Heart right ventricle (tissue), 16 donors: ENCODE data around the gene PUM1. TPM values are rescaled to one million over a fixed set of nuclear protein-coding genes. Genes with fewer than 3 reads are reported as not detected.

ENCODE experiments used
- ATAC-seq, 8 donors: fragments of 200-7000 bp; cut with Tn5 transposase; one replicate each; pipeline ENCODE4 v1.9.1; 2020; ENCODE audit warnings: mild to moderate bottlenecking in 8 of 8, moderate library complexity in 8 of 8, moderate number of reproducible peaks in 1 of 8
- DNase-seq, 2 donors: peaks; one replicate each; pipeline ENCODE4 v3.0.0-alpha.2; 2020
- H3K27ac ChIP-seq, 10 donors: fragments of 200-600 bp; sonication (generic) in 2 of 10; one replicate each; pipeline versions ENCODE4 v1.5.0 to v1.8.0; 2020 to 2022; ENCODE audit warnings: mild to moderate bottlenecking in 3 of 10
- H3K27me3 ChIP-seq, 7 donors: fragments of 200-600 bp; one replicate each; pipeline ENCODE4 v1.8.0; 2021 to 2022; ENCODE audit warnings: mild to moderate bottlenecking in 2 of 7
- H3K36me3 ChIP-seq, 9 donors: fragments of 200-600 bp; sonication (generic) in 1 of 9; one replicate each; pipeline versions ENCODE4 v1.5.0 to v1.8.0; 2020 to 2022; ENCODE audit warnings: mild to moderate bottlenecking in 2 of 9
- H3K4me1 ChIP-seq, 9 donors: fragments of 200-600 bp; sonication (generic) in 1 of 9; one replicate each; pipeline versions ENCODE4 v1.5.0 to v1.8.0; 2020 to 2022; ENCODE audit warnings: mild to moderate bottlenecking in 4 of 9
- H3K4me3 ChIP-seq, 10 donors: fragments of 200-600 bp; sonication (generic) in 2 of 10; one replicate each; pipeline versions ENCODE4 v1.5.0 to v1.8.0; 2020 to 2022; ENCODE audit warnings: mild to moderate bottlenecking in 7 of 10, moderate library complexity in 2 of 10
- H3K9me3 ChIP-seq, 11 donors: fragments of 200-600 bp in 10 of 11; sonication (generic) in 2 of 11; one replicate each; pipeline versions ENCODE4 v1.5.0 to v1.8.0; 2013 to 2022; ENCODE audit warnings: mild to moderate bottlenecking in 2 of 11, control low read depth in 1 of 11, moderate library complexity in 1 of 11
- WGBS, 2 donors: extraction: QIAGEN DNeasy Blood & Tissue Kit; methylation state at CpG; one replicate each; pipeline ENCODE4 v1.1.7; 2013; ENCODE audit warnings: inconsistent platforms in 1 of 2; 5-methylcytosine and 5-hydroxymethylcytosine counted together
- intact Hi-C, 10 donors: fragments of 100-400 bp; cut with DNase I; formaldehyde crosslinking; loops; one replicate each; pipeline versions ENCODE4 v1.11.1 to v1.14.2; 2022
- polyA plus RNA-seq, 2 donors: library from polyadenylated mRNA; stranded (reverse); fragments of 200-250 nt; gene quantifications; one replicate each; pipeline ENCODE4 v1.2.3, GENCODE V29; 2013
- total RNA-seq, 10 donors: library from RNA; stranded (reverse); fragmentation: NEBNext Ultra II Directional in 3 of 10; extraction: Animal tissue kit (Norgen Biotek cat#: 25700) in 3 of 10; gene quantifications; one replicate each; pipeline versions ENCODE4 v1.2.1 to v1.2.4, GENCODE V29; 2021 to 2023
- TF ChIP-seq, protein P1 (sequence below), 9 donors: fragments of 200-600 bp; sonication (generic) in 2 of 9; IDR thresholded peaks; one replicate each; pipeline versions ENCODE4 v1.5.0 to v1.8.0; 2021 to 2022; ENCODE audit warnings: antibody characterized with exemption in 9 of 9, mild to moderate bottlenecking in 5 of 9, moderate library complexity in 1 of 9
- donor health status: Arrhythmogenic right ventricular cardiomyopathy.
- donor health status: ischemic (EF 13 %, LVEDD 7.1; RV severe dilation, severe dysfunction).
- donor health status: healthy with polysubstance abuse.
- donor health status: DM: no; HTN: yes; CAD: no.
- donor health status: DM: no; HTN: no; CAD: no.
- donor health status: ischemic (EF 25% LVEDD 6.9; RV normal size, moderate dysfunction).
- donor health status: ischemic (EF 25% LVEDD 5.7; RV mildly dilated, moderate dysfunction).
- donor health status: healthy.
- donor health status: DM: yes; HTN: yes; CAD: no.
- donor health status: Ischemic cardiomyopathy.
- donor health status: ischemic (EF 35%, LVEDD 5.7; RV mildly dilated, moderate dysfunction).
- donor health status: nonischemic (EF 11% LVEDD 7.7; RV severe dilation, severe dysfunction).
- donor health status: DM: yes; HTN: yes; CAD: no.
- donor health status: PGD.
- donor health status: ischemic (EF 29% LVEDD 5.4; RV normal size, mild dysfunction).
- donor health status: nonischemic (EF 23%, LVEDD 6.1; RV moderate dilation, normal function).

The PUM1 gene
- total and polyA plus RNA-seq, 12 donors, result 13.5 to 91.2 (median 81.0) TPM

DNA sequence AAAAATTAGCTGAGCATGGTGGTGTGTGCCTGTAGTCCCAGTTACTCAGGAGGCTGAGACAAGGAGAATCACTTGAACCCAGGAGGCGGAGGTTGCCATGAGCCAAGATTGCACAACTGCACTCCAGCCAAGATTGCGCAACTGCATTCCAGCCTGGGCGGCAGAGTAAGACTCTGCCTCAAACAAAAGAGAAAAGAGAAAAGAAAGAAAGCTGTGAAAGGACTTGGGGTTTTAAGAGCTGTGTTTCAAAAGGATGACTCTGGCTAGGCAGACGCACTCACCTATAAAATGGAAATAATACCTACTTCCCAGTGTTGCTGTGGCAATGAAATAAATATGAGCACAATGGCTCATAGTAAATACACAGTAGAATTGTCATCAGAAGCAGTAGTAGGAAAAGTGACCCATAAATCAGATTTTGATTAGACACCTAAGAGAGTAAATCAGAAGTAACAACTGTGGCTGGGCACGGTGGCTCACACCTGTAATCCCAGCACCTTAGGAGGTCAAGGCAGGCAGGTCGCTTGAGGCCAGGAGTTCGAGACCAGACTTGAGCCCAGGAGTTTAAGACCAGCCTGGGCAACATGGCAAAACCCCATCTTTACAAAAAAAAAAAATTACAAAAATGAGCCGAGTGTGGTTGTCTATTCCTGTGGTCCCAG is 45.9 kb upstream of the PUM1 start:
- Histone ChIP-seq H3K9me3 (no peaks in the 10 kb centered on the region), H3K27me3 (peaks cover 0 to 4% (median 0%) of the 10 kb centered on the region in 7 donors), H3K36me3 (no peaks in the 10 kb centered on the region), H3K27ac (no peak overlapping the region), H3K4me3 (no peak overlapping the region), H3K4me1 (peaks cover 0 to 45% (median 0%) of the 10 kb centered on the region in 9 donors)
- WGBS, 2 donors, result 80 to 81% methylated on average over 8 of the region's 8 CpGs
- intact Hi-C loops, result no loop called here
- ATAC-seq (no peak), DNase-seq (peak in 1 of 2 donors; percentile 57)
- TF ChIP-seq, protein P1, sequence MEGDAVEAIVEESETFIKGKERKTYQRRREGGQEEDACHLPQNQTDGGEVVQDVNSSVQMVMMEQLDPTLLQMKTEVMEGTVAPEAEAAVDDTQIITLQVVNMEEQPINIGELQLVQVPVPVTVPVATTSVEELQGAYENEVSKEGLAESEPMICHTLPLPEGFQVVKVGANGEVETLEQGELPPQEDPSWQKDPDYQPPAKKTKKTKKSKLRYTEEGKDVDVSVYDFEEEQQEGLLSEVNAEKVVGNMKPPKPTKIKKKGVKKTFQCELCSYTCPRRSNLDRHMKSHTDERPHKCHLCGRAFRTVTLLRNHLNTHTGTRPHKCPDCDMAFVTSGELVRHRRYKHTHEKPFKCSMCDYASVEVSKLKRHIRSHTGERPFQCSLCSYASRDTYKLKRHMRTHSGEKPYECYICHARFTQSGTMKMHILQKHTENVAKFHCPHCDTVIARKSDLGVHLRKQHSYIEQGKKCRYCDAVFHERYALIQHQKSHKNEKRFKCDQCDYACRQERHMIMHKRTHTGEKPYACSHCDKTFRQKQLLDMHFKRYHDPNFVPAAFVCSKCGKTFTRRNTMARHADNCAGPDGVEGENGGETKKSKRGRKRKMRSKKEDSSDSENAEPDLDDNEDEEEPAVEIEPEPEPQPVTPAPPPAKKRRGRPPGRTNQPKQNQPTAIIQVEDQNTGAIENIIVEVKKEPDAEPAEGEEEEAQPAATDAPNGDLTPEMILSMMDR (IDR thresholded peaks at IDR 0.05), result no peak

DNA sequence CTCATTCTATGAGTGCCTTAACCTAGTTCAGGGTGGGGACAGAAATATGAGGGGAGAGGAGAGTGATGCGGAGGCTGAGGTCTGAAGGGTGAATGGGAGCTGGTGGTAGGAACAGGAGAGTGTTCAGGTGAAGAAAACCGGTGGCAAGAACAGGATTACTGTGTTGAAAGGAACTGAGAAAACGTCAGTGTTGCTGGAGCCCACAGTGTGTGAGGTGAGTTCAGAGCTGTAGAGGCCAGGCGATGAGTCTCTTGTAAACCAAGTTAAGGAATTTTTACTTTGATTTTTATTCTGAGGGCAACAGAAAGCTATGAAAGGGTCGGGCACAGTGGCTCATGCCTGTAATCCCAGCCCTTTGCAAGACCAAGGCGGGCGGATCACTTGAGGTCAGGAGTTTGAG is 45.3 kb upstream of the PUM1 start:
- TF ChIP-seq, protein P1 (IDR thresholded peaks at IDR 0.05), result no peak
- Histone ChIP-seq H3K36me3 (no peaks in the 10 kb centered on the region), H3K27ac (no peak overlapping the region), H3K4me3 (no peak overlapping the region), H3K4me1 (peaks cover 0 to 45% (median 0%) of the 10 kb centered on the region in 9 donors), H3K27me3 (peaks cover 0 to 4% (median 0%) of the 10 kb centered on the region in 7 donors), H3K9me3 (no peaks in the 10 kb centered on the region)
- whole genome bisulfite sequencing, 2 donors, result 78 to 84% methylated on average over 7 of the region's 7 CpGs
- ATAC-seq (no peak), DNase-seq (no peak)
- intact Hi-C loops, result no loop called here

DNA sequence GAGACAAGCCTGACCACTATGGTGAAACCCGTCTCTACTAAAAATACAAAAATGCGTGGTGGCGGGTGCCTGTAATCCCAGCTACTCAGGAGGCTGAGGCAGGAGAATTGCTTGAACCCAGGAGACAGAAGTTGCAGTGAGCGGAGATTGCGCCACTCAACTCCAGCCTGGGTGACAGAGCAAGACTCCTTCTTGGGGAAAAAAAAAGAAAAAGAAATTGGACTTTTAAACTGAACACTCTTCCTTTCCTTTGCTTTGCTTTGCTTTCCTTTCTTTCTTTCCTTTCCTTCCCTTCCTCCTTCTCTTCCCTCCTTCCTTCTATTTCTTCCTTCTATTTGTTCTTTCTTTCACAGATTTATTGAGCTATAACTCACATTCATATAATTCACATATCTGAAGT is 43.3 kb upstream of the PUM1 start:
- intact Hi-C loops, result no loop called here
- Histone ChIP-seq H3K4me3 (peak overlapping the region in 1 of 10 donors; percentile 14), H3K27ac (peak overlapping the region in 1 of 10 donors; percentile 66), H3K9me3 (no peaks in the 10 kb centered on the region), H3K27me3 (no peaks in the 10 kb centered on the region), H3K4me1 (peaks cover 0 to 45% (median 0%) of the 10 kb centered on the region in 9 donors), H3K36me3 (no peaks in the 10 kb centered on the region)
- no peak for DNase-seq
- 86 to 98% methylated on average over 5 of the region's 5 CpGs for WGBS, 2 donors
- ATAC-seq, result no peak
- TF ChIP-seq, protein P1 (IDR thresholded peaks at IDR 0.05), result no peak

DNA sequence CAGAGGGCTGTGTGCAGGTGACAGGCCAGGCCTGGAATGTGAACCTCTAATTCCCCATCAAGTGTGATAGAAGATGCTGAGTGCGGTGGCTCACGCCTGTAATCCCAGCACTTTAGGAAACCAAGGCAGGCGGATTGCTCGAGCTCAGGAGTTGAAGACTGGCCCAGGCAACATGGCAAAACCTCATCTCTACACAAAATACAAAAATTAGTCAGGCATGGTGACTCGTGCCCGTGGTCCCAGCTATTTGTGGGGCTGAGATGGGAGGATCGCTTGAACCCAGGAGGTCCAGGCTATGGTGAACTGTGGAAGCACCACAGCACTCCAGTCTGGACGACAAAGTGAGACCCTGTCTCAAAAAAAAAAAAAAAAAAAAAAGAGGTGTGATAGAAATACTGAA is 40.1 kb upstream of the PUM1 start:
- Histone ChIP-seq H3K27ac (no peak overlapping the region), H3K4me1 (peaks cover 0 to 58% (median 11%) of the 10 kb centered on the region in 9 donors), H3K27me3 (no peaks in the 10 kb centered on the region), H3K4me3 (no peak overlapping the region), H3K36me3 (no peaks in the 10 kb centered on the region), H3K9me3 (no peaks in the 10 kb centered on the region)
- WGBS, 2 donors, result 91 to 93% methylated on average over 8 of the region's 8 CpGs
- no peak for ATAC-seq
- TF ChIP-seq, protein P1 (IDR thresholded peaks at IDR 0.05), result no peak
- intact Hi-C loops, result no loop called here
- no peak for DNase-seq
